SU-DHL-6 (cell line): ENCODE measurements around the gene RGP1.

Experiments used
- H2AFZ ChIP-seq: fragments of 200-600 bp; sonication (generic); 2 replicates; pipeline ENCODE4 v1.6.1; 2014; ENCODE audit warnings: low read depth, mild to moderate bottlenecking, moderate library complexity, mixed read lengths, antibody characterized with exemption, low read length; ENCODE audit not compliant: severe bottlenecking
- H3F3A ChIP-seq: fragments of 200-600 bp; shearing (Covaris generic); 2 replicates; pipeline ENCODE4 v1.6.0; 2016; ENCODE audit warnings: antibody characterized with exemption, mild to moderate bottlenecking; ENCODE audit not compliant: insufficient read depth
- H3K27ac ChIP-seq: fragments of 200-600 bp; sonication (generic); 2 replicates; pipeline ENCODE4 v1.5.1; 2016; ENCODE audit warnings: low read depth, mild to moderate bottlenecking, low read length, moderate library complexity, mixed read lengths
- H3K27me3 ChIP-seq: fragments of 200-600 bp; sonication (generic), shearing (Covaris generic); 2 replicates; pipeline ENCODE4 v1.6.0; 2014; ENCODE audit warnings: mild to moderate bottlenecking, low read length
- H3K36me3 ChIP-seq: fragments of 200-600 bp; sonication (generic); 2 replicates; pipeline ENCODE4 v1.6.1; 2014; ENCODE audit warnings: mild to moderate bottlenecking, low read length, mixed read lengths
- H3K4me2 ChIP-seq: fragments of 300-600, 200-600 bp; shearing (Covaris generic), sonication (generic); 2 replicates; pipeline ENCODE4 v1.6.0; 2014; ENCODE audit warnings: low read length, low read depth, mild to moderate bottlenecking; ENCODE audit not compliant: poor library complexity, severe bottlenecking
- H3K4me3 ChIP-seq: fragments of 200-600 bp; sonication (generic); 2 replicates; pipeline ENCODE4 v1.5.1; 2014; ENCODE audit warnings: antibody characterized with exemption, low read length, mild to moderate bottlenecking, mixed read lengths; ENCODE audit not compliant: insufficient read depth, poor library complexity, severe bottlenecking
- H3K79me2 ChIP-seq: fragments of 200-600 bp; sonication (generic); 2 replicates; pipeline ENCODE4 v1.6.1; 2014; ENCODE audit warnings: mild to moderate bottlenecking, low read length, moderate library complexity; ENCODE audit not compliant: insufficient read depth
- H3K9ac ChIP-seq: fragments of 200-600 bp; sonication (generic); 2 replicates; pipeline ENCODE4 v1.7.0; 2014; ENCODE audit warnings: mild to moderate bottlenecking, low read length
- H3K9me2 ChIP-seq: fragments of 200-600 bp; sonication (generic); replicated peaks from 2 replicates; pipeline ENCODE4 v1.6.1; 2014; ENCODE audit warnings: low read length; ENCODE audit not compliant: insufficient read depth
- H3K9me3 ChIP-seq: fragments of 200-600 bp; sonication (generic); 2 replicates; pipeline ENCODE4 v1.6.1; 2014; ENCODE audit warnings: low read length, mixed read lengths; ENCODE audit not compliant: insufficient read depth
- H4K20me1 ChIP-seq: fragments of 200-600 bp; sonication (generic); 2 replicates; pipeline ENCODE4 v1.6.1; 2014; ENCODE audit warnings: low read depth, mild to moderate bottlenecking, antibody characterized with exemption, low read length, moderate library complexity, mixed read lengths
- CTCF ChIP-seq: fragments of 200-600 bp; sonication (generic); IDR thresholded peaks from one replicate; pipeline ENCODE4 v1.5.1; 2017; ENCODE audit warnings: antibody characterized with exemption, mild to moderate bottlenecking, low read length, moderate library complexity; ENCODE audit not compliant: insufficient read depth, poor library complexity, severe bottlenecking
- EZH2phosphoT487 ChIP-seq: fragments of 200-600 bp; sonication (generic), shearing (Covaris generic); conservative IDR thresholded peaks from 2 replicates; pipeline ENCODE4 v1.6.1; 2018; ENCODE audit warnings: mild to moderate bottlenecking, antibody characterized with exemption, low read length, moderate library complexity, mixed read lengths

RGP1 gene

GRCh38 chr9:35726931-35727330, 22.2 kb upstream of the RGP1 start:
- Histone ChIP-seq H3K4me2 (no peak overlapping the region), H3K79me2 (peaks cover 54% of the 10 kb centered on the region), H3K36me3 (peaks cover 7% of the 10 kb centered on the region; the same call in 1 of the 2 replicates), H2AFZ (no peak overlapping the region), H3K27me3 (no peaks in the 10 kb centered on the region), H3K4me3 (no peak overlapping the region), H4K20me1 (no peaks in the 10 kb centered on the region; the same call in 1 of the 2 replicates), H3K9me2 (no peaks in the 10 kb centered on the region), H3K9me3 (no peaks in the 10 kb centered on the region), H3K27ac (no peak overlapping the region), H3K9ac (no peak overlapping the region), H3F3A (no peaks in the 10 kb centered on the region)
- TF ChIP-seq EZH2phosphoT487 (no peak), CTCF (peak; percentile 43)

- Histone ChIP-seq H3K4me2 (peak overlapping the region; percentile 95), H3F3A (no peaks in the 10 kb centered on the region), H3K27me3 (no peaks in the 10 kb centered on the region), H3K4me3 (no peak overlapping the region), H3K9me2 (no peaks in the 10 kb centered on the region), H3K9ac (peak overlapping the region; percentile 25; the same call in 1 of the 2 replicates), H3K36me3 (peaks cover 7% of the 10 kb centered on the region; the same call in 1 of the 2 replicates), H3K27ac (peak overlapping the region; percentile 23; the same call in 1 of the 2 replicates), H2AFZ (no peak overlapping the region), H4K20me1 (no peaks in the 10 kb centered on the region; the same call in 1 of the 2 replicates), H3K79me2 (peaks cover 54% of the 10 kb centered on the region), H3K9me3 (no peaks in the 10 kb centered on the region)
- TF ChIP-seq EZH2phosphoT487 (no peak), CTCF (no peak)
These were observed 21.4 kb upstream of the RGP1 start for GRCh38 chr9:35727676-35728040.

GRCh38 chr9:35728041-35728971, 20.8 kb upstream of the RGP1 start:
- H3K4me2 ChIP-seq = peak overlapping the region; percentile 95
- no peaks in the 10 kb centered on the region; the same call in 1 of the 2 replicates for H4K20me1 ChIP-seq
- H3K9me2 ChIP-seq = no peaks in the 10 kb centered on the region
- H3K27me3 ChIP-seq = no peaks in the 10 kb centered on the region
- H3F3A ChIP-seq = peaks cover under 1% of the 10 kb centered on the region; the same call in 1 of the 2 replicates
- H3K79me2 ChIP-seq = peaks cover 59% of the 10 kb centered on the region
- H3K9ac ChIP-seq = peak overlapping the region; percentile 25
- H3K4me3 ChIP-seq = no peak overlapping the region
- H3K36me3 ChIP-seq = peaks cover 7% of the 10 kb centered on the region; the same call in 1 of the 2 replicates
- H2AFZ ChIP-seq = no peak overlapping the region
- no peaks in the 10 kb centered on the region for H3K9me3 ChIP-seq
- TF ChIP-seq EZH2phosphoT487 = no peak
- TF ChIP-seq CTCF = no peak
- peak overlapping the region; percentile 28 for H3K27ac ChIP-seq
